Natural killer cell (primary cell): ENCODE data around the gene SLC9A8. TPM values are rescaled to one million over a fixed set of nuclear protein-coding genes. Genes with fewer than 3 reads are reported as not detected.

ENCODE experiments used
- ATAC-seq, 3 donors: fragments of 150-1000 bp in 2 of 3; fragments of 200-7000 bp in 1 of 3; cut with Tn5 transposase; 1 replicate in 1 of 3; 2 replicates in 2 of 3; pipeline ENCODE4 v1.10.0; 2021; ENCODE audit warnings: mild to moderate bottlenecking in 2 of 3, moderate library complexity in 2 of 3
- DNase-seq, 2 donors: peaks; one replicate each; pipeline versions ENCODE4 v3.0.0 to v3.0.0-alpha.2; 2013 to 2021; ENCODE audit warnings: mixed read lengths in 1 of 2
- H3K27ac ChIP-seq: one replicate; pipeline ENCODE4 v1.5.1; 2013; ENCODE audit warnings: mild to moderate bottlenecking, low read length
- H3K27me3 ChIP-seq: one replicate; pipeline ENCODE4 v1.6.1; 2013; ENCODE audit warnings: low read length; ENCODE audit not compliant: control insufficient read depth, insufficient read depth
- H3K36me3 ChIP-seq: one replicate; pipeline ENCODE4 v1.6.1; 2013; ENCODE audit warnings: low read length; ENCODE audit not compliant: control insufficient read depth, insufficient read depth
- H3K4me1 ChIP-seq: one replicate; pipeline ENCODE4 v1.6.1; 2013; ENCODE audit warnings: low read length; ENCODE audit not compliant: control insufficient read depth, insufficient read depth
- H3K4me3 ChIP-seq: one replicate; pipeline ENCODE4 v1.5.1; 2013; ENCODE audit warnings: low read length
- H3K9me3 ChIP-seq: one replicate; pipeline ENCODE4 v1.6.1; 2013; ENCODE audit warnings: low read length; ENCODE audit not compliant: control insufficient read depth, insufficient read depth
- H3K27ac Mint-ChIP-seq, 2 donors: one replicate each; pipeline ENCODE4 v1.8.0; 2022; ENCODE audit warnings: mild to moderate bottlenecking in 2 of 2, mixed read lengths in 2 of 2, moderate library complexity in 1 of 2
- H3K27me3 Mint-ChIP-seq, 2 donors: one replicate each; pipeline ENCODE4 v1.8.0; 2022; ENCODE audit warnings: low read depth in 2 of 2, mixed read lengths in 2 of 2
- H3K36me3 Mint-ChIP-seq: one replicate; pipeline ENCODE4 v1.8.0; 2022; ENCODE audit warnings: mixed read lengths
- H3K4me1 Mint-ChIP-seq, 2 donors: one replicate each; pipeline ENCODE4 v1.8.0; 2022; ENCODE audit warnings: mixed read lengths in 2 of 2
- H3K4me3 Mint-ChIP-seq: one replicate; pipeline ENCODE4 v1.8.0; 2022; ENCODE audit warnings: mild to moderate bottlenecking, moderate library complexity, mixed read lengths
- H3K9me3 Mint-ChIP-seq, 2 donors: one replicate each; pipeline ENCODE4 v1.8.0; 2022; ENCODE audit warnings: mixed read lengths in 2 of 2
- WGBS: methylation state at CpG from one replicate; pipeline ENCODE4 v1.1.7; 2013; ENCODE audit warnings: missing lambda C conversion rate; ENCODE audit not compliant: insufficient coverage; 5-methylcytosine and 5-hydroxymethylcytosine counted together
- intact Hi-C: fragments of 100-400 bp; cut with micrococcal nuclease; formaldehyde crosslinking; loops from one replicate; pipeline ENCODE4 v1.14.2; 2022
- total RNA-seq, 4 donors: library from RNA; stranded (reverse); fragments of 120-200 nt in 1 of 4; gene quantifications; one replicate each; pipeline versions ENCODE4 v1.2.3 to v1.2.4, GENCODE V29; 2013 to 2022
- TF ChIP-seq, protein P1 (sequence below): fragments of 200-600 bp; IDR thresholded peaks from one replicate; pipeline ENCODE4 v1.8.0; 2022; ENCODE audit warnings: antibody characterized with exemption

The SLC9A8 gene
- total RNA-seq, 3 donors from 2014 or later (not counting 1 experiment from before 2014, with no cell fraction given), result 54.5 to 68.7 (median 58.8) TPM

DNA sequence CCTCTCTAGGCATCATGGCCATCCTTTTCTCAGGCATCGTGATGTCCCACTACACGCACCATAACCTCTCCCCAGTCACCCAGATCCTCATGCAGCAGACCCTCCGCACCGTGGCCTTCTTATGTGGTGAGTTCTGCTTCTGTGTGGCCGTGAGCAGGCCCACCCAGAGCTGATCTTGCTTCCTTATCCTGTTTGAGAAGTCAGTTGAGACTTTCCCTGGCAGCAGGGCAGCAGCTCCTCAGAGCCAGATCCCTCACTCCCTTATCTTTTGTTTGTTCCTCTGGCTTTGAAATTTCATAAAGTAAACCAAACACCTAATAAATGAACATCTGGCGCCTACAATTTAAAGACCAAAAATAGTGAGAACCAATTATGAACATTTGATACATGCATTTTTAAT is 62.1 kb downstream of the SLC9A8 start:
- no peaks in the 10 kb centered on the region for H3K27me3 Mint-ChIP-seq
- TF ChIP-seq, protein P1, sequence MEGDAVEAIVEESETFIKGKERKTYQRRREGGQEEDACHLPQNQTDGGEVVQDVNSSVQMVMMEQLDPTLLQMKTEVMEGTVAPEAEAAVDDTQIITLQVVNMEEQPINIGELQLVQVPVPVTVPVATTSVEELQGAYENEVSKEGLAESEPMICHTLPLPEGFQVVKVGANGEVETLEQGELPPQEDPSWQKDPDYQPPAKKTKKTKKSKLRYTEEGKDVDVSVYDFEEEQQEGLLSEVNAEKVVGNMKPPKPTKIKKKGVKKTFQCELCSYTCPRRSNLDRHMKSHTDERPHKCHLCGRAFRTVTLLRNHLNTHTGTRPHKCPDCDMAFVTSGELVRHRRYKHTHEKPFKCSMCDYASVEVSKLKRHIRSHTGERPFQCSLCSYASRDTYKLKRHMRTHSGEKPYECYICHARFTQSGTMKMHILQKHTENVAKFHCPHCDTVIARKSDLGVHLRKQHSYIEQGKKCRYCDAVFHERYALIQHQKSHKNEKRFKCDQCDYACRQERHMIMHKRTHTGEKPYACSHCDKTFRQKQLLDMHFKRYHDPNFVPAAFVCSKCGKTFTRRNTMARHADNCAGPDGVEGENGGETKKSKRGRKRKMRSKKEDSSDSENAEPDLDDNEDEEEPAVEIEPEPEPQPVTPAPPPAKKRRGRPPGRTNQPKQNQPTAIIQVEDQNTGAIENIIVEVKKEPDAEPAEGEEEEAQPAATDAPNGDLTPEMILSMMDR, result no peak

DNA sequence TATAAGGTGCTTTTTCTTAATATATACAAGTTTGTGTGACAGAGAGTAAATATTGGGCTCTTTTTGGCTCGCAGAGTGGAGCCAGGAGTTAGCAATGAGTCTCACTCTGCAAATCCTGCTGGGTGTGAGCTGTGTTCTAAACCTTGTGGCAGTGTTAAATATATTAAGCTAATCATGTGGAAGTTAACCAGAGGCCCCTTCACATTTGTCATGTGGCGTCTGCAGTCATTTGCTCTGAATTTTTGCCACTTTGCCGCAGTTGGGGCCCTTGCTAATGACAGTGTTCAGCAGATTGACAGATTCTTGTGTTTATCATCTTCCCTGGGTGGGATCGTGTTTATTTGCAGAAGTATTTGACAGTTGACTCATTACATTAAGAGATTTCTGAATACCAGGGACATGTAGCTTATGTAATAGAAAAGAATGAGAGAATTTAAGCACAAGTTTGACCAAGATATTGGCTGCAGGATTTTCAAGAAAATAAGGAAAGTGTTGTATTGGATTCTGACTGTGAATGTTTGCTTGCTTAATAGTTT is 64.8 kb downstream of the SLC9A8 start:
- Mint-ChIP-seq H3K27ac (no peak overlapping the region), H3K9me3 (no peaks in the 10 kb centered on the region), H3K4me1 (no peaks in the 10 kb centered on the region), H3K27me3 (no peaks in the 10 kb centered on the region), H3K4me3 (no peak overlapping the region), H3K36me3 (no peaks in the 10 kb centered on the region)
- ATAC-seq (no peak), DNase-seq (no peak)
- Histone ChIP-seq H3K27me3 (no peaks in the 10 kb centered on the region), H3K36me3 (peaks cover 48% of the 10 kb centered on the region), H3K4me1 (no peaks in the 10 kb centered on the region), H3K27ac (no peak overlapping the region), H3K9me3 (no peaks in the 10 kb centered on the region), H3K4me3 (no peak overlapping the region)
- 85% methylated on average over 4 of the region's 4 CpGs for WGBS
- TF ChIP-seq, protein P1, result no peak
- intact Hi-C loops, result no loop called here

More for the DNA sequence above, 62.1 kb downstream of the SLC9A8 start:
- no peaks in the 10 kb centered on the region for H3K36me3 Mint-ChIP-seq
- 97% methylated on average over 5 of the region's 6 CpGs for WGBS
- no peaks in the 10 kb centered on the region for H3K4me1 Mint-ChIP-seq
- H3K9me3 ChIP-seq, result no peaks in the 10 kb centered on the region
- peak overlapping the region in 1 of 2 donors; percentile 9 for H3K27ac Mint-ChIP-seq
- DNase-seq (no peak), ATAC-seq (no peak)
- H3K4me3 ChIP-seq, result no peak overlapping the region
- no peaks in the 10 kb centered on the region for H3K9me3 Mint-ChIP-seq
- H3K4me3 Mint-ChIP-seq, result no peak overlapping the region
- no peak overlapping the region for H3K27ac ChIP-seq
- no peaks in the 10 kb centered on the region for H3K27me3 ChIP-seq
- H3K36me3 ChIP-seq, result peaks cover 43% of the 10 kb centered on the region
- H3K4me1 ChIP-seq, result no peaks in the 10 kb centered on the region
- intact Hi-C loops, result no loop called here

DNA sequence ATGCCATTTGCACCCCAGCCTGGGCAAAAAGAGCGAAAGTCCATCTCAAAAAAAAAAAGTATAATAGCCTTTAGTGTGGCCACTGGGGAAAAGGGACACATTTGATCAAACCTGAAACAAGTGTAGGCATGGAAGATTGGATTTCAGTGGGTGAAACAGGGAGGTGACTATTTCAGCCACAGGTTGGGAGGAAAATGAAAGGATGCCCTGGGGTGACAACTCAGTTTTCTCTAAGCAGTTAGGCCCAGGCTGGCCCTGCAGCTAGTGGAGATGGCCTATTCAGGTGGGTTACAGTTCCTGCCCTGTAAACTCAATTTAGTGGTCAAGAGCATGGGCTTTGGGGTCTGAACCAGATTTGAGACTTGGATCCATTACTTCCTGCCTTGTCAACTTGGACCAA is 66.3 kb downstream of the SLC9A8 start:
- WGBS, result 100% methylated on average over 1 of the region's 1 CpG
- no peaks in the 10 kb centered on the region for H3K36me3 Mint-ChIP-seq

More for the DNA sequence above, 66.3 kb downstream of the SLC9A8 start:
- Histone ChIP-seq H3K36me3 (peaks cover 54% of the 10 kb centered on the region), H3K27ac (no peak overlapping the region), H3K4me1 (no peaks in the 10 kb centered on the region), H3K9me3 (no peaks in the 10 kb centered on the region), H3K27me3 (no peaks in the 10 kb centered on the region), H3K4me3 (no peak overlapping the region)
- intact Hi-C loops, result no loop called here
- H3K4me1 Mint-ChIP-seq, result no peaks in the 10 kb centered on the region
- H3K27ac Mint-ChIP-seq, result peak overlapping the region in 1 of 2 donors; percentile 15
- TF ChIP-seq, protein P1, result no peak
- H3K27me3 Mint-ChIP-seq, result no peaks in the 10 kb centered on the region
- H3K9me3 Mint-ChIP-seq, result no peaks in the 10 kb centered on the region
- ATAC-seq (no peak), DNase-seq (no peak)
- no peak overlapping the region for H3K4me3 Mint-ChIP-seq
